Stimulated activated CD4-positive, alpha-beta T cell treated with anti-CD3 and anti-CD28 coated beads, Interleukin-12 subunit alpha, Interleukin-12 subunit beta, amount 100 ng/mL, for 48 hours (primary cell): Measurements from ENCODE around the gene RPS6KL1.
"Not testable (repeated sequence)": the region's sequence is repeated elsewhere in the genome, so short reads cannot be mapped to it uniquely, and the experiment has no call there.

ENCODE experiments used
- DNase-seq, 3 donors: peaks; one replicate each; pipeline ENCODE4 v3.0.0-alpha.2; 2020; ENCODE audit warnings: low read depth in 2 of 3, low spot score in 1 of 3

RPS6KL1 gene

GRCh38 chr14:74937171-74937570 lies 14.1 kb upstream of the RPS6KL1 start:
- DNase-seq, result no peak

- DNase-seq, result no peak
These were observed 13.7 kb upstream of the RPS6KL1 start for GRCh38 chr14:74936731-74937130.

GRCh38 chr14:74936151-74936550 lies 13.1 kb upstream of the RPS6KL1 start:
- DNase-seq, result no peak

GRCh38 chr14:74935360-74935680 lies 12.3 kb upstream of the RPS6KL1 start:
- no peak for DNase-seq

- no peak for DNase-seq
These were observed 11.7 kb upstream of the RPS6KL1 start for GRCh38 chr14:74934476-74935359.

GRCh38 chr14:74934041-74934440 lies 11.0 kb upstream of the RPS6KL1 start:
- DNase-seq, result no peak

- not testable (repeated sequence) for DNase-seq
These were observed 9.9 kb upstream of the RPS6KL1 start for GRCh38 chr14:74932936-74933335.

GRCh38 chr14:74932401-74932901 lies 9.4 kb upstream of the RPS6KL1 start:
- no peak for DNase-seq

- not testable (repeated sequence) for DNase-seq
These were observed 8.7 kb upstream of the RPS6KL1 start for GRCh38 chr14:74931744-74932143.

- DNase-seq, result no peak
These were observed 6.2 kb upstream of the RPS6KL1 start for GRCh38 chr14:74929242-74929641.

GRCh38 chr14:74927225-74927624 lies 4.2 kb upstream of the RPS6KL1 start:
- DNase-seq, result no peak

- DNase-seq, result no peak
These were observed 1.0 kb upstream of the RPS6KL1 start for GRCh38 chr14:74924061-74924460.

- no peak for DNase-seq
These were observed 891 bp downstream of the RPS6KL1 start for GRCh38 chr14:74921987-74922751.

GRCh38 chr14:74921053-74921620 lies 1.9 kb downstream of the RPS6KL1 start:
- DNase-seq, result no peak

- DNase-seq, result no peak
These were observed 2.8 kb downstream of the RPS6KL1 start for GRCh38 chr14:74920281-74920680.

- DNase-seq, result no peak
These were observed 3.5 kb downstream of the RPS6KL1 start for GRCh38 chr14:74919421-74920165.

- DNase-seq, result no peak
These were observed 4.7 kb downstream of the RPS6KL1 start for GRCh38 chr14:74918380-74918779.

GRCh38 chr14:74917646-74918081 lies 5.4 kb downstream of the RPS6KL1 start:
- no peak for DNase-seq

- no peak for DNase-seq
These were observed 5.9 kb downstream of the RPS6KL1 start for GRCh38 chr14:74917178-74917543.

- DNase-seq, result no peak
These were observed 7.2 kb downstream of the RPS6KL1 start for GRCh38 chr14:74915826-74916225.

- DNase-seq, result no peak
These were observed 7.6 kb downstream of the RPS6KL1 start for GRCh38 chr14:74915426-74915825.
